GM21360 (cell line): ENCODE measurements around the gene COL6A3.

Experiments
- ATAC-seq: cut with Tn5 transposase; IDR thresholded peaks from one replicate; pipeline ENCODE4 v1.9.1; 2021; ENCODE audit warnings: mild to moderate bottlenecking, moderate library complexity; ENCODE audit not compliant: unreplicated experiment

The COL6A3 gene, protein sequence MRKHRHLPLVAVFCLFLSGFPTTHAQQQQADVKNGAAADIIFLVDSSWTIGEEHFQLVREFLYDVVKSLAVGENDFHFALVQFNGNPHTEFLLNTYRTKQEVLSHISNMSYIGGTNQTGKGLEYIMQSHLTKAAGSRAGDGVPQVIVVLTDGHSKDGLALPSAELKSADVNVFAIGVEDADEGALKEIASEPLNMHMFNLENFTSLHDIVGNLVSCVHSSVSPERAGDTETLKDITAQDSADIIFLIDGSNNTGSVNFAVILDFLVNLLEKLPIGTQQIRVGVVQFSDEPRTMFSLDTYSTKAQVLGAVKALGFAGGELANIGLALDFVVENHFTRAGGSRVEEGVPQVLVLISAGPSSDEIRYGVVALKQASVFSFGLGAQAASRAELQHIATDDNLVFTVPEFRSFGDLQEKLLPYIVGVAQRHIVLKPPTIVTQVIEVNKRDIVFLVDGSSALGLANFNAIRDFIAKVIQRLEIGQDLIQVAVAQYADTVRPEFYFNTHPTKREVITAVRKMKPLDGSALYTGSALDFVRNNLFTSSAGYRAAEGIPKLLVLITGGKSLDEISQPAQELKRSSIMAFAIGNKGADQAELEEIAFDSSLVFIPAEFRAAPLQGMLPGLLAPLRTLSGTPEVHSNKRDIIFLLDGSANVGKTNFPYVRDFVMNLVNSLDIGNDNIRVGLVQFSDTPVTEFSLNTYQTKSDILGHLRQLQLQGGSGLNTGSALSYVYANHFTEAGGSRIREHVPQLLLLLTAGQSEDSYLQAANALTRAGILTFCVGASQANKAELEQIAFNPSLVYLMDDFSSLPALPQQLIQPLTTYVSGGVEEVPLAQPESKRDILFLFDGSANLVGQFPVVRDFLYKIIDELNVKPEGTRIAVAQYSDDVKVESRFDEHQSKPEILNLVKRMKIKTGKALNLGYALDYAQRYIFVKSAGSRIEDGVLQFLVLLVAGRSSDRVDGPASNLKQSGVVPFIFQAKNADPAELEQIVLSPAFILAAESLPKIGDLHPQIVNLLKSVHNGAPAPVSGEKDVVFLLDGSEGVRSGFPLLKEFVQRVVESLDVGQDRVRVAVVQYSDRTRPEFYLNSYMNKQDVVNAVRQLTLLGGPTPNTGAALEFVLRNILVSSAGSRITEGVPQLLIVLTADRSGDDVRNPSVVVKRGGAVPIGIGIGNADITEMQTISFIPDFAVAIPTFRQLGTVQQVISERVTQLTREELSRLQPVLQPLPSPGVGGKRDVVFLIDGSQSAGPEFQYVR (N-terminal part only)

DNA sequence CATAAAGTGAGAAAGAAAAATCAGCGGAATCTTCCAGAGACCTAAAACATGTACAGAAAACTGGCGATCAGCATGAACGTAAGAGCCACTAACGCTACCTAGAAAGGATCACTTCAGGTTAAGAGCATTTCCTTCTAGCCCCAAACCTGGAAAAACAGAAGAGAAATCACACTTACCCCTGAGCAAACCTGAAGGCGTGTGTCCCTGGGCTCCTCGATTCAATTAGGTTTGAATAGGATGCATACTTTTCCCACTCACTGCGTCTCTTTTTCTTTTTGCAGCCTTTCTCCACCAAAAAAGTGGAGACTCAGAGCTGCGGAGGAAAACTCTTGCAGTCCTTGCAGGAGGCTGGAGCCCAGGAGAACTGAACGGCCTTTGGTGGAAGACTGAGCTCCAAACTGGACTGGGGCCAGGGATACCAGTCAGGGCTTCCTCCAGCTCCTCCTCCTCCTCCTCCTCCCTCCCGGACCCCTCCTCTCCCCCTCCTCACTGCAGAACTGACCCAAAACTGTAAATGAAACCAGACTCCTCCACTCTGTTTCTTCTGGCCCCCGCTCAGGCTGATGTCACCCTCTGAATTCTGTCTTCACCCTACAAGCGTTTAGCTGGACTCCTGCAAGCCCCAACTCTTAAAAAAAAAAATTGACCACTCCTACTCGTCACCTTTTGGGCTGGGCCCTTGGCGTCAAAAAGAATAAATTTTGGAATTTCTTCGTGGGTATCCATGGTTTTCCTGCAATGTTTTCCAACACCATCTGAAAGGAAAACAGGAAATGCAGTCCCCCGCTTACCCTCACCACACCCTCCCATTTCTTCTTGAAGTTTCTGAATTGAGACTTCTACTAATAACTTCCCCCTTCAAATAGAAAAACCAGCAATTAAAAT, at the start of gene COL6A3:
TSS of gene COL6A3 (minus strand) at position 388 of the 885 bp plus-strand sequence. CDS start 17,347 bp downstream, outside the sequence.
- no peak for ATAC-seq

DNA sequence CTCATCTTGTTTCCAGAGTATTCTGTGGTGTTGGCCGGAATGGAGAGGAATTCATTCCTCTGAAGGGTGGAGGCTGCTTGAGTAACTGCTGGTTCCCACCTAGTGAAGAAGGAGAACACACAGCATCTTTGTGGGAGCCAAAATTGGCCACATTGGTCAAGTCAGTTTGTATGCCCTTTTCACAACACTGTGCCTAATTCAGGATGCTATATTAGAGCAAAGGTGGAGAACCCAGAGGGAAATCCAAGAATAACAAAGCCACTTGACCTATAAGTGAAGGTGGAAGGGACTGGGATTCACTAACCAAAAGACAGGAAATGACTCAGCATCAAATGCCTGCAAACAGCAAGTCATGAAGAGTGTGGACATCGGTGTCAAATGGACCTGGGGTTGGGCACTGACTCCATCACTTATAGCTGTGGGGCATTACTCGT, 45.8 kb upstream of the COL6A3 start:
- ATAC-seq: no peak

DNA sequence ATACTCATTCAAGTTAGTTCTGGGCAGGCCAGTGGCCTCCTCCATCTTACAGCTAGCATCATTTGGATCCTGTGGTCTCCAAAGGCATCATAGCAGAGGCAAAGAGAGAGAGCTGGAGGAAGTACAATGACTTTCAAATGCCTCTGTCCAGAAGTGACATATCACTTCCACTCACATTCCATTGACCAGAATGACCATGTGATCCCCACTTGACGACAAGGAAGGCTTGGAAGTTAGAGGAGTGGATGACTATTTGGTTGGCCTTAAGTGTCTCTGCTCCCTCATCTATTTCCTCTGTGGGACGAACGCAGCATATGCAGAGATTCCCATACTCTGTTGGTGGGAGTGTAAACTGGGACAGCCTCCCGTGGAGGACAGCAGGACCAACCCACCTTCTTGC, 45.3 kb upstream of the COL6A3 start:
- ATAC-seq: no peak

DNA sequence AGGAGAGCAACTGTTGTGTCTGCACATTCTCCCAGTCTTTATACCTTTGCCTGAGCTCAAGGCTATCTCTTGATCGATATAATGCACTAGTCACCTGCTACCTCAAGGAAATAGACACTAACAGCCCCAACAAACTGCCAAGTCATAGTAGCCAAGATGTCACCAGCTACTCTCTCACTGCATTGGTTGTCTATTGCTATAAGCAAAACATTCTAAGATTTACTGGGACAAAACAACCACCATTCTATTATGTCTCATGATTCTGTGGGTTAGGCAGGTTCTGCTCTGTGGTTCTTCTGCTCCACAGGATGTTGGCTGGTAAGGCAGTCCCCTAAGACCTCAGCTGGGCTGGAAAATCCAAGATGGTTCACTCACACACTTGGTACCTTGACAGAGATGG, 44.6 kb upstream of the COL6A3 start:
- no peak for ATAC-seq

DNA sequence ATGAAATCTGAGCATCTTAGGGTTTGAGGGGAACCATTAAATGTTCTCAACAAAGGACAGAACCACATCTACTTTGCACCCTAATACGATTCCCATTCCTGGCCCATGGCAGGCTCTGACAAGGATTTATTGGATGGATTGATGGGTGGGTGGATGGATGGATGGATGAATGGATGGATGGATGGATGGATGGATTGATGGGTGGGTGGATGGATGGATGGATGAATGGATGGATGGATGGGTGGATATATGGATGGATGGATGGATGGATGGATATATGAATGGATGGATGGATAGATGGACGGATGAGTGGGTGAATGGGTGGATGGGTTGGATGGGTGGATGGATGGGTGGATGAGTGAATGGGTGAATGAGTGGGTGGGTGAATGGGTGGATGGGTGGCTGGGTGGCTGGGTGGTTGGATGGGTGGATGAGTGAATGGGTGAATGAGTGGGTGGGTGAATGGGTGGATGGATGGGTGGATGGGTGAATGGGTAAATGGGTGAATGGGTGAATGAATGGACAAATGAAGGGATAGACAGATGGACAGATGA, 43.5 kb upstream of the COL6A3 start:
- ATAC-seq: no peak

DNA sequence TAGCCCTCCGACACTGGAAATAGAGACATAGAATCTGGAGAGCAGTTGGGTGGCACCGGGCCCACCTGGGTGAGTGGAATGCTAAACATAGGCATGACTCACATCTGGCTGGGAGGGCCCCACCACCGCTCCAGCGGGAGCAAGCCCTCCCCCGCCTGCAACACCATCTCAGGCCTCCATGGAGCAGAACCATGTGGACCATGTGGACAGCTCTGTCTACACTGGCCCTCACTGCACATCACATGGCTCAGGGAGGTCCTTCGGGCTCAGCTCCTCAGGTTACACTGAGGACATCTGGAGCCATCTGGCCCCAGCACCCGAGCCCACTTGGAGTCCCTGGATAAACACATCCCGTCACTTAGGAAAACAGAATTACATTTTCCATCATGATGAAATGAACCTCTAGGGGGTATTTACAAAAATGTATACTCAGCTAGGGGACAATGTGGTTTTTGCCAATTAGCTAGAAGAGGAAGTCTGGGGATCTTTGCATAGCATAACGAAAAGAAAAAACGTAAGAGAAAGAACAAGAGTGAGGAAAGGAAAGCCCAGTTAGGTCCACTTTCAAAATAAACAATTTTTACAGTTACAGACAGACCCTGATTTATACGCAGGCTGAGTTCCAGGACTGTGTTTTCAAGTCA, 42.4 kb upstream of the COL6A3 start:
- no peak for ATAC-seq

DNA sequence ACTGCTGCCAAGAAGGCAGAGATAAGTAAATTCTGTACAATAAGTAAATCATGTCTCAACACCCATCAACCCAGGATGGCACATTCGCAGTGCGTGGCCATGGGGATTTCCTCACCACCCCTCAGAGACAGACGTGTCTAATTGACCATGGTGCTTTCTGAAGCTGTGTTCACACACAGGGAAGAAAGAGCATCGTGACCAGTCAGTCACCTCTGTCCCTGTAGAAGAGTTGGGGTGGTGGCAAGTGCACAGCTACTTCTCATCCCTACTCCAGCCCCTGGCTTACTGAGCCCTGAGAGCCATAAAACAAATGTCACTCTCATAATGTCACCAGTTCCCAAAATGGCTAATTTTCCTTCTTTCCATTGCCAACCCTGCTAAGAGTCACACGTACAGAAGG, 41.8 kb upstream of the COL6A3 start:
- no peak for ATAC-seq

DNA sequence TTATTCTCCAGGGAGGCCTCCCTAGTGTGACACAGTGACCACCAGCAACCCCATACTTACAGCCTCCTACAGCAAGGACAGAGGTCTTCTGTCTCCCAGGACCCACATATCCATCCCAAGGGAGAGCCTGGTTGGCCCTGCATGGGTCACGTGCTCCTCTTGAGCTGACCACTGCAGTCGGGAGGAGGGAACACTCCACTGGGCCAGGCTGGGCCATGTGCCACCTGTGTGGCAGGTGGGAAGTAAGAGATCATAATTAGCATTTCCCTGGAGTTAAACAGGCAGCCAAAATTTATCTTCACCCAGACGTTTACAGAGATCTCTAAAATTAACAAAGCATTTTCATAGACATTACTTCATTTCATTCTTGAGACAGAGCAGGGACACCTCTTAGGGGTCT, 39.7 kb upstream of the COL6A3 start:
- no peak for ATAC-seq

DNA sequence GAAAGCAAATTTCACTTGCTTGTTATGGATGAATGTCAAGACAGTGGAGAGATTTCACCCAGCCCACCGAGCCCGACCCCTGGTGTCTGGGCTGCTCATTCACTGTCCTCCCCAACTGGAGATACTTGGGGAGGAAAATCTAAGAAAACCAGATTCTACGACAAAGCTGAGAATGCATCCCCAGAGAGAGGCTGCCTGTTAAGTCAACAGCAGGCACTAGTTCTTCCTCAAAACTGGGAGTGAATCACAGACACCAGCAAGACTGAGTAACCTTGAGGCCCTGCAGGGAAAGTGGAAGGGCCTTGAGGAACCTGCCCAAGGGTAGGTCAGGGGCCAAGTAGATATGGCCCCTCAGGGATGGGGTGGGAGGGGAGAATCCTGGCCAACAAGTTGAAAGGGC, 38.9 kb upstream of the COL6A3 start:
- ATAC-seq: no peak

DNA sequence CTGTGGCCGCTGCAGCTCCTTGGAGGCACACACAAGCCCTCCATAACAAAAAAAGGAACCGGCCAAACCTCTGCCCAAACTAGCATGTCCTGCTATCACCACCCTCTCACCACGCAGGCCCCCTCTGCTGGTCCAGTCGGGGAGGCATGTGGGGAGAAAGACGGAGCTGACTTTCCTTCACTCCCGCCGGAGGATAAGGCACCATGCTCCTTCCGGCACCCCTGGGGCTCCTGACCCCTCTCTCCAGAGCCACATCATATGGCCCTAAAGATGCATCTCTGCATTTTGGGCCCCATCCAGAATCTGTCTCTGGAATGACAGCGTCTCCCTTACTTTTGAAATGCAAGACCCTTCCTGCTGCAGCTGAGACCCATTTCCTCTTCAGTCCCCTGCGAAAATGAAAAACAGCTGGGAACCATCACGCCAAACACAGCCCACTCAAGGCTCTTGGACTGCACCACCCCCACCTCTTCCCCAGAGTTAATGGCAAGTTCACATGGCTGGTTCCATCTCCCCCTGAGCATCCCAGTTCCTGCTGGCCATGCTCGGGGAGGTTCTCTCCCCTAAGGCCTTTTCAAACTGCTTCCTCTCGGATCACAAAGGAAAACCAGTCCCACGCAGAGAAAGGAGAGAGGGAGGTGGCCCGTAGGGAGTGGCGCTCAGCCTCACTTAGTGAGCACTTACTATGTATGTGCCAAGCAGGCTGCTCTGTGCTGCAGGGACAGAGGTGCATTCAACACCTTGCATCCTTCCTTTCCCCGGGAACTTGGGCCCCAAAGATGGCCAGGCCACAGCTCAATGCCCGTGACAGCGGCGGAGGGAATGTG, 37.9 kb upstream of the COL6A3 start:
- no peak for ATAC-seq

DNA sequence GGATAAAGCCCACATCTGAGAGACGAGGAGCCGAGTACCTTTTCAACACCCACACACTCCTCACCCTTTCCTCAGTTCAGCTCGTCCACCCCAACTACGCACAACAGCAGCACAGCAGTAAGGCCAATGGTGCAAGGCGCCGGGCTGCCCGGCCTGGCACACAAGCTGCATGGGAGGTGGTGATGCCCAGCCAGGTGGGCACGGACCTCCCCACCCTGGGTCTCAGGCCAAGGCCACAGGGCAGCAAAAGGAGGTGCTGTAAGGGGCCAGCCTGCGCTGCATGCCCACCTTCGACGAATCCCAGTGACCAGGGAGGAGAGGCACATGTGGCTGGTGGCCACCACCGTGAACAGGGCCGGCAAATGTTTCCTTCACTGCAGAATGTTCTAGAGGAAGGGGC, 36.6 kb upstream of the COL6A3 start:
- ATAC-seq: no peak

DNA sequence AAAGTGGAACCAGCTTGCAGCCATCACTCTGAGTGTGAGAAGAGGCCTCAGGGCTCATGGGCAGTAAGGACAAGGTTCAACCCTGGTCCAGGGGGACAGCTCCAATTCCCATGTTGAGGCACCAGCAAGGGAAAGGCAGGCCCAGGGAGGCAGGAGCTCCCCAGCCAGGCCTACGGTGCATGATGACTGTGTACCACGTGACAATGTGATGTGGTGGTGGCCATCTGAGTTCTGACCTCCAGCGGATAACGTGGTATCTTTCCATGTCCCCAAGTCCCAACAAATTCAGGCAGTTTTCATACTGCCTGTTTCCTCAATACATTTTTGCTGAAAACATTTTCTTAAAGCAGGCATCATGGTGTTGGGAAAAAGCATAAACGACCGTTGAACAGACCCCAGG, 36.1 kb upstream of the COL6A3 start:
- no peak for ATAC-seq

DNA sequence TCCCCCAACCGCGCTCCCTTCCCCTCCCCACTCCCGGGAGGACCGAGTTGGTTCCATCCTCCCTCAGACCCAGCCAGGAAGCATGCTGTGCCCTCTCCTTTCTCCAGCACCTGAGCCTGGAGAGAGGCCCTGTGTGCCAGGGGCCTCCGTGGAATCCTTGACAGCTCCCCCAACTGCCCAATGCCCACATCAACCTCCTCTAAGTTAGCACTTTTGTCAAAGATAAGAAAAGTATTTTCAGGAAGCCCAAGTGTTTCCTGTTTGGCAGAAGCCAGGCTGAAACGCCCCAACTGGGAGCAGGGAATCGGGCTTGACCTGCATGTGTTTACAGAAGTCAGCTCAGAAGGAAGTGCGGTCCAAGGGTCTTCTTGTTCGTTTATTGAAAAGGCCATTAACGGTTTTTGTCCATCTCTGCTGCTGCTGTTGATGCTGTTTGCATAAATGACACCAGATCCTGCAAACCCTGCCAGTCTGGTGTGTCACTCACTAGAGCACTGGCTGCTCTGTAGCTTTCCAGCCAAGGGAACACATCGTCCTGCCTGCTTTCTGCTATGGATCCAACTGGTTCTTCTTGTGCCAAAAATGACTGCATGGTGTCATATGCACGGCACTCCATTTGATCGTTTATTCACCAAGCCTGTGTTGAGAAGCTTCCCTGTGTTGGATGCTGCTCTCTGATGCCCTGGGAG, 35.4 kb upstream of the COL6A3 start:
- ATAC-seq: no peak

DNA sequence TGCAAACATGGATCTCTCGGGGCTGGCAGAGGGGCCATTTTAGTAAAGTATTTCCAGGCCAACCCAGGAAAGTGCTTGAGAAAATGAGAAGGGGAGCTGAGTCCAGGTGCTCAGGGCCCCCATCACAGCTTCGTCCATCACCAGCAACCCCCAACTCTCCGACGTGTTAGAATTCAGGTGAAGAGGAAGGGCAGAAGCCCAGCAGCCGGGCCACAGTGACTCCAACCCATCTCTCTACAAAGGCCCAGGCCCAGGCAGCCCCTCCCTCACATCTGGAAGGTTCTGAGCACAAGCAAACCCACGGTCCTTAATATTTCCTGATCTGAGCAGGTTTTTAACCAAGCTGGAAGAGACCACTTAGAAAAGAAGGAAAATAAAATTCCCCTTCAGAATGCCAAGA, 34.7 kb upstream of the COL6A3 start:
- no peak for ATAC-seq

DNA sequence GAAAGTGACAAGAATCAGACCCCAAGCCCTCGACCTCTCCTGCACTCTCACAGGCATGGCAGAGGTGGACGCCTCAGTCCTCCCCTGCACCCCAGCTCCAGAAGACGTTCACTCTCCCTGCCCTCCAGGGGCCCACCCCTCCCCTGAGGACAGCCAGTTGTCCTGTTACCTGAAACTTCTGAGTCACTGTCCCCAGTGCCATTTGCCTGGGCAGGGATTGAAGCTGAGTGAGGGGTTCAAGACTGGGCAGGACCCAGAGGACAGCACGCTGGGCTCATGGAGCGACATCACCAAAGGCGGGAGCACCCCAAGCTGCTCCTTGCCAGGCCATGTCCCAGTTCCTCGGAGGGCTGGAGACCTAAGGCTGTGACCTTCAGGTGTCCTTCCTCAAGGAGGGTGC, 34.2 kb upstream of the COL6A3 start:
- no peak for ATAC-seq

DNA sequence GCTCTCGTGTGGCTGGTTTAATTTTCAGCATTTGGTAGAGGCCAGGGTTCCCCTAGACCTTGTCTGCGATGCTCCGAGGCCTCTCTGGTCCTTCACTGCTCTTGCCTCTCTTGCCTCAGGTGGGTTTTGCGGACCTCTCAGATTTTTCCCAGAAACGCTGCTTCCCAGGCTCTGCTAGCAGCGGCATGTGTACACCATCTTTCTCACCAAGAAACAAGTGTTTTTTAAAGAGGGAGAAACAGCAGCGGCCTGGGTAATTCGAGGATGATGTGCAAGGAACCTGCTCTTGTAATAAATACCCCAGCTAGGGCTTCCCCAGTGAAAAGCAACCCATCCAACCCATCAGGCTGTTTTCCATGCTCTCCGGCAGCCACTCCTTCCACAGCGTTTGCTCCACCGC, 33.5 kb upstream of the COL6A3 start:
- ATAC-seq: no peak

DNA sequence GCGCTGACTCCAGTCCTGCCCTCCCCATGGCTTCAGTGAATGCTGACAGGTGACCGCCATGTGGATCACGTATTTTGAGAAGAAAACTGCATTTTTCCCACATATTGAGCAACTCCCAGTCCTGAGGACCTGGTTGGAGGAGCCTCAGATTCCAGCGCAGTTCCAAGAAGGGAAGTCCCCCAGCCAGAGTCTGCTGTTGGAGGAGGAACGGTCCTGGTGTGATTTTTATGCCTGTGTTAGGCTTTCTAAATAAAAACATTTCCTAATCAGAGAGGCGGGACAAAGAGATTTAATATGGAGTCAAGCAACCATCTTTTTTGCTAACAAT, 32.3 kb upstream of the COL6A3 start:
- no peak for ATAC-seq
